Endodermal cell (in vitro differentiated cells): Measurements from ENCODE around the gene SSR4. TPM values are rescaled to one million over a fixed set of nuclear protein-coding genes. Genes with fewer than 3 reads are reported as not detected.

Experiments
- DNase-seq: peaks from one replicate; pipeline ENCODE4 v3.0.0-alpha.2; 2017
- H3K27ac ChIP-seq: 2 replicates; pipeline ENCODE4 v1.5.1; 2013; ENCODE audit warnings: mild to moderate bottlenecking, low read depth, low read length, moderate library complexity
- H3K27me3 ChIP-seq: 2 replicates; pipeline ENCODE4 v1.6.1; 2013; ENCODE audit warnings: mild to moderate bottlenecking, low read length, moderate library complexity; ENCODE audit not compliant: insufficient read depth, control insufficient read depth, poor library complexity, severe bottlenecking
- H3K36me3 ChIP-seq: 2 replicates; pipeline ENCODE4 v1.7.0; 2013; ENCODE audit warnings: mild to moderate bottlenecking, low read length, moderate library complexity; ENCODE audit not compliant: control insufficient read depth, insufficient read depth
- H3K4me1 ChIP-seq: one replicate; pipeline ENCODE4 v1.7.0; 2013; ENCODE audit warnings: low read length; ENCODE audit not compliant: control insufficient read depth, insufficient read depth
- H3K4me3 ChIP-seq: 2 replicates; pipeline ENCODE4 v1.5.1; 2013; ENCODE audit warnings: mild to moderate bottlenecking, low read length, moderate library complexity
- H3K9ac ChIP-seq: 2 replicates; pipeline ENCODE4 v1.6.1; 2013; ENCODE audit warnings: mild to moderate bottlenecking, low read length, moderate library complexity; ENCODE audit not compliant: poor library complexity, severe bottlenecking; ENCODE audit errors: extremely low read depth
- H3K9me3 ChIP-seq: 2 replicates; pipeline ENCODE4 v1.6.1; 2013; ENCODE audit warnings: mild to moderate bottlenecking, low read length, moderate library complexity; ENCODE audit not compliant: control insufficient read depth
- H3K27ac Mint-ChIP-seq: 2 replicates; pipeline ENCODE4 v1.8.0; 2020; ENCODE audit warnings: mixed read lengths
- H3K27me3 Mint-ChIP-seq: 2 replicates; pipeline ENCODE4 v1.8.0; 2021; ENCODE audit warnings: mild to moderate bottlenecking, mixed read lengths; ENCODE audit not compliant: insufficient read depth
- H3K36me3 Mint-ChIP-seq: 2 replicates; pipeline ENCODE4 v1.8.0; 2020; ENCODE audit warnings: low read depth, mixed read lengths
- H3K4me1 Mint-ChIP-seq: 2 replicates; pipeline ENCODE4 v1.8.0; 2020; ENCODE audit warnings: mixed read lengths
- H3K4me3 Mint-ChIP-seq: 2 replicates; pipeline ENCODE4 v1.8.0; 2020; ENCODE audit warnings: mild to moderate bottlenecking, moderate library complexity, mixed read lengths
- H3K9me3 Mint-ChIP-seq: 2 replicates; pipeline ENCODE4 v1.8.0; 2020; ENCODE audit warnings: mild to moderate bottlenecking, mixed read lengths
- CTCF ChIP-seq: fragments of 200-600 bp; sonication (generic); conservative IDR thresholded peaks from 2 replicates; pipeline ENCODE4 v1.5.0; 2021; ENCODE audit warnings: antibody characterized with exemption, mild to moderate bottlenecking
- WGBS, 2 experiments: methylation state at CpG; one replicate each; pipeline versions ENCODE4 v1.1.5 to v1.1.7; 2013; ENCODE audit warnings: missing lambda C conversion rate in 2 of 2, mixed read lengths in 1 of 2; ENCODE audit not compliant: insufficient coverage in 1 of 2, insufficient read length in 1 of 2; 5-methylcytosine and 5-hydroxymethylcytosine counted together
- total RNA-seq, 2 donors: library from RNA; stranded (reverse); fragmentation: NEBNext Ultra II Directional in 1 of 2; extraction: Animal tissue kit (Norgen Biotek cat#: 25700) in 1 of 2; gene quantifications; 2 replicates in 1 of 2; 3 replicates in 1 of 2; pipeline ENCODE4 v1.2.1, GENCODE V29; 2021

Gene SSR4
- total RNA-seq, 2 donors from 2014 or later = 220 to 236 TPM

- WGBS, 2 experiments = 88 to 90% methylated on average over 2 to 17 of the region's 17 CpGs
- no peaks in the 10 kb centered on the region for H3K27me3 ChIP-seq
- H3K4me1 ChIP-seq = no peaks in the 10 kb centered on the region
- no peak overlapping the region for H3K9ac ChIP-seq
- Mint-ChIP-seq H3K27me3 (no peaks in the 10 kb centered on the region), H3K9me3 (peaks cover 41% of the 10 kb centered on the region), H3K4me1 (no peaks in the 10 kb centered on the region), H3K4me3 (no peak overlapping the region), H3K27ac (no peak overlapping the region), H3K36me3 (no peaks in the 10 kb centered on the region)
- no peaks in the 10 kb centered on the region for H3K36me3 ChIP-seq
- no peak overlapping the region for H3K4me3 ChIP-seq
- DNase-seq = no peak
- no peak for TF ChIP-seq CTCF
- no peak overlapping the region for H3K27ac ChIP-seq
- no peaks in the 10 kb centered on the region for H3K9me3 ChIP-seq
Observed at GRCh38 chrX:153778181-153778580, 16.3 kb upstream of the SSR4 start.

GRCh38 chrX:153778684-153779101 is 15.8 kb upstream of the SSR4 start:
- H3K4me3 ChIP-seq = no peak overlapping the region
- WGBS, 2 experiments = 95% methylated on average over 16 of the region's 16 CpGs; no CpG with 5 or more reads in 1 of the 2 experiments

GRCh38 chrX:153779891-153780677 is 14.4 kb upstream of the SSR4 start:
- no peaks in the 10 kb centered on the region for H3K9me3 ChIP-seq
- no peak for TF ChIP-seq CTCF
- Mint-ChIP-seq H3K27me3 (no peaks in the 10 kb centered on the region), H3K9me3 (peaks cover 50% of the 10 kb centered on the region), H3K4me3 (no peak overlapping the region), H3K27ac (peak overlapping the region; percentile 10), H3K36me3 (no peaks in the 10 kb centered on the region), H3K4me1 (no peaks in the 10 kb centered on the region)
- DNase-seq = no peak
- H3K27me3 ChIP-seq = no peaks in the 10 kb centered on the region
- H3K9ac ChIP-seq = no peak overlapping the region
- H3K27ac ChIP-seq = no peak overlapping the region
- H3K4me3 ChIP-seq = no peak overlapping the region
- 85 to 92% methylated on average over 4 to 18 of the region's 18 CpGs for WGBS, 2 experiments
- H3K4me1 ChIP-seq = no peaks in the 10 kb centered on the region
- no peaks in the 10 kb centered on the region for H3K36me3 ChIP-seq

More at GRCh38 chrX:153778684-153779101, 15.8 kb upstream of the SSR4 start:
- Histone ChIP-seq H3K36me3 (no peaks in the 10 kb centered on the region), H3K9me3 (no peaks in the 10 kb centered on the region), H3K27me3 (no peaks in the 10 kb centered on the region), H3K9ac (no peak overlapping the region), H3K4me1 (no peaks in the 10 kb centered on the region), H3K27ac (no peak overlapping the region)
- no peaks in the 10 kb centered on the region for H3K4me1 Mint-ChIP-seq
- H3K4me3 Mint-ChIP-seq = no peak overlapping the region
- peaks cover 44% of the 10 kb centered on the region for H3K9me3 Mint-ChIP-seq
- DNase-seq = no peak
- H3K36me3 Mint-ChIP-seq = no peaks in the 10 kb centered on the region
- peak; percentile 46 for TF ChIP-seq CTCF
- no peaks in the 10 kb centered on the region for H3K27me3 Mint-ChIP-seq
- H3K27ac Mint-ChIP-seq = no peak overlapping the region
